NCI-H524 (cell line): ENCODE data around the gene ATP5PB.

Experiments
- DNase-seq, 2 experiments: peaks; one replicate each; lab custom pipeline; 2025; lab: John Stamatoyannopoulos, UW

ATP5PB gene

GRCh38 chr1:111446967-111447892 lies 2.0 kb upstream of the ATP5PB start:
- DNase-seq = no peak

- DNase-seq = peak in 1 of 2 experiments; percentile 26
Measured at GRCh38 chr1:111448482-111448917, 764 bp upstream of the ATP5PB start.

DNA sequence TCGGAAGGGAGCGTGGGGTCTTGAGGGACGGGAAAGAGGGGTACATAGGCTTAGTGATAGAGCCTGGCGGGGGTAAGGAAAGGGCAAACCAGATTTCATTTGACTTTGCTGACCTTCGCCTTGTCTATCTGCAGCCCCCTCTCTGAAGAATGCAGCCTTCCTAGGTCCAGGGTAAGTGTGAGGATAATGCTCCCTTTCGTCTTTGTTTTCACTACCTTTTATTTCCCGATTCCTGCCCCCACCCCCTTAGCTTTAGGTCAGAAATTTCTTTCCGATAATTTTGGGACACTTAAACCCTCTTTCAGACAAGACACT lies 396 bp downstream of the ATP5PB start:
- no peak for DNase-seq

GRCh38 chr1:111450185-111450584 lies 921 bp downstream of the ATP5PB start:
- DNase-seq = no peak

- DNase-seq = no peak
Measured at GRCh38 chr1:111452581-111452980, 3.3 kb downstream of the ATP5PB start.

- no peak for DNase-seq
Measured at GRCh38 chr1:111453706-111454105, 4.4 kb downstream of the ATP5PB start.

DNA sequence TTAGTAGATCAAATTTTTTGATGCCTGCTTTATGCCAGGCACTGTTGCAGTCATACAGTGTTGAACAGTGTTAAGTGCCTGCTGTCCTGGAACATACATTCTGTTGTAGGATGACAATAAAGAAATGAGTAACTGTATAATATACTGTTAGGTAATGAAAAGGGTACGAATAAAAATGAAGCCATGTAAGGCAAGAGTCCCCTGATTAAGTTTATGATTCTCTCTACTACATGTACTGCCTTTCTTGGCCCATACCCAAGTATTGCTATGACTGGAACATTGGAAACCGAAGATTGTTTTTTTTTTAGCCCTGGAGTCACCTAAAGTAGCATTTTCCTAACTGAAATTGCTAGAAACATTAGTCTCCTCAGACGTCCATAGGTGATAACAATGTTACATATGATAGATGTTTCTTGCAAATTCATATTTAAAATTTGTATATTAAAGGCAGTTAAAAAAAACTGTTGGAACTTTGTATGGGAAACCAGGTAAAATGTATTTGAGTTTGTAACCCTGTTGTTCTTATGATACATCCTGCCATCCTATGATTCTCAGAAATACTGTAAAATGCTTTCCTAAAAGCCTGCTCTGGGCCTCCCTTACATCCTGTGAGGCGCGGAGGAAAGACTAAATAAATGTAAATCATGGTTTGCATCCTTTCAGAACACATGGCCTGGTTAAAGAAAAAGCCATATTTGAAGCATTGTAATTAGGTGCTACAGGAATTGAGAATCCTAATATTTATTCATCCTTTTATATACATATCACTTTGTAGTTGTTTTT lies 5.8 kb downstream of the ATP5PB start:
- DNase-seq = no peak

DNA sequence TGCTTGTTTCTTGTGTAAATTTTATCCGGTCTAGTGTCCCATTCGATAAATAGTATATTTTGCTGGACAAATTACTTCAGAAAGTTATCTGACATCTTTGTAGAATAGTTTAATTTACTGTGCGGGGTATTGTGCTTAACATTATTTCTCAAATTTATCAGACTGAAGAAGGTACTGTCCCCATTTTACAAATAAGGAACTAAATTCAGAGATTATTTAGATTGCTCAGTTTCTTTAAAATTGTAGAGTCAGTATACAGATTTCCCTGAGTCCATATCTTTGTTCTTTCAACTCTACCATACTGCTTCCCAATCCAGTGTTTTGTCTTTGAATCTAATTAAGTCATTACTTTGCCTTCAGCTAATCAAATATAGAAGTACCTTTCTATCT lies 6.4 kb downstream of the ATP5PB start:
- DNase-seq = no peak

- DNase-seq = no peak
Measured at GRCh38 chr1:111461765-111462164, 12.5 kb downstream of the ATP5PB start.

DNA sequence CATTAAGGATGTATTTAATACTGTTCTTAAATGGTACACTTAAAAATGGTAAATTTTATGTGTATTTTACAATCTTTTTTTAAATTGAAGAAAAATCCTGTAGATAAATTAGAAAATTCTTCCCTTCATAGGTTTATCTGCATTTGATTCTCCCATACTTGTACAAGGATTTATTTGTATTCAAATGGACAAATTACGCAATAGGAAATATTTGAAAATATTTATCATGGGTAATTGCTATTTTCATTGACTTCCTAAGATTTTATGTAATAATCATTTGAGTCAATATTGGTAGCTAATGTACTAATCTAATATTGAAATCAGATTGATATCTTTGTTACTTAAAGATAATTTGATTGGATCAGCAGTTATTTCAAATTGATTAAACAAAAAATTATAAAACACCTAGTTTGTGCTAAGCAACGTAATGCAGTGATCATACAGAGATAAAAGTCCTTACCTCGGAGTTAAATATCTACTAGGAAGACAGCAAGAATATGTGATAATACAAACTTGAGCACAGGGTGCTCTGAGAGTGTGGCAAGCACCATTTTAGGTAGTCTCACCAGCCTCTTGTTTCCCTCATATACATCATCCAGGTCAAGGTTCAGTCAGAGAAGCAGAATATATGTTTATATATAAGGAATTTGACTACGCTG lies 13.2 kb downstream of the ATP5PB start:
- DNase-seq = no peak

DNA sequence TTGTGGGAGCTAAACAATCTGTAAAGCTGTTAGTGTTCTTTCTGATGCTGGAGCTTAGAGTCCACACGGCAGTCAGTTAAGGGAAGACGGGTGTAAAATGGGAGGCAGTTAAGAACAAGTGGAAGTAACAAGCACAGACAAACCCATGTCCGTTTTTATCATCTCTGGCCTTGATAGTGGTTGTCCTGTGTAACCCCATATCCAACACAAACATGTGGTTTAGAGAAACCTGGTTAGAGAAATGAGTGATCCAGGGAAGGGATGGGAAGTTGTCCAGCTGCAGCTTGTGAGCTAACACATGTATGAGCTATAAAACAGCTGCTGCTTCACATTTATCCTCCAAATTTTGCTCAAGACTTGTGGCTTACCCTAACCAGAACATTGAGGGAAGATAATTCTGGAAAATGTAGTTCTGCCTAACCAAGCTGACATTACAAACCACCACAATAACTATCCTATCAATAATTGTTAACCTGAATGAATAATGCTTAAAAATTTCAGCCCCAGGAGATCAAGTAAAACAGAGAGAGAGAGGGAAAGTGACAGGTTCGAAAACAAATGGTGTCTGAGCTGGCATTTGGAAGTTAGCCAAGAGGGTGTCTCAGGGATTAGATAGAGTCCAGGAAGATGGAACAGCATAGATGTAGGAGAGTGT lies 13.9 kb downstream of the ATP5PB start:
- DNase-seq = peak in 1 of 2 experiments; percentile 37

- DNase-seq = no peak
Measured at GRCh38 chr1:111465754-111466153, 16.5 kb downstream of the ATP5PB start.

- no peak for DNase-seq
Measured at GRCh38 chr1:111466480-111466879, 17.2 kb downstream of the ATP5PB start.

DNA sequence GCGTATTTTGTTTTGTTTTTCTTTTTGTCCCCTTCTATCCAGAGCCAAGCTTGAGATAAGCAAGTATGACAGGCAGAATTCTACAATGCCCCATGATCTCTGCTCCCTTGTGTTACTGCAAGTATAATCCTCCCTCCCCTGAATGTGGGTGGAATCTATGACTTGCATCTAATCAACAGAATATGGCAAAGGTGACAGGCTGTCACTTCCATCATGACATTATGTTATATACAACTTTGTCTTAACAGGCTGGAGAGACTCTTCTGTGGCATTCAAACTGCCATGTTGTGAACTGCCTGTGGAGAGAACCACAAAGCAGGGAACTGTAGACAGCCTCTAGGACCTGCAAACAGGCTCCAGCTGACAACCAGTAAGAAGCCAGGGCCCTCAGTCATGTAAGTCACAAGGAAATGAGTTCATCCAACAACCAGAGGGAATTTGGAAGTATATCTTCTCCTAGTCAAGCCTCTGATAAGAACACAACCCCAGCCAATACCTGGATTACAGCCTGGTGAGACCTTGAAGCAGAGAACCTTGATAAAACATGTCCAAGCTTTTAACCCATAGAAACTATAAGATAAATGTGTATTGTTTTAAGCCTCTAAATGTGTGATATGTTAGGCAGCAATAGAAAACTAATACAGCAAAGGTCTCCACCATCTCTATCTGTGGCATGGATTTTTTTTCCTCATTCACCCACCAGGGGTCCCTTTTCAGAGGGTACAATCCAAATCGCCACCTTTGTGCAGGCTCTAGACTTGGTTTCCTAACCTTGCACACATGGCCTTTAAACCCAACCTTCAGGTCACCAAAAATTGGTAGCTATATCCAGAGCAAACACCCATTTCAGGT lies 18.8 kb downstream of the ATP5PB start:
- DNase-seq = no peak

GRCh38 chr1:111468717-111469100 lies 19.4 kb downstream of the ATP5PB start:
- peak; percentile 27 to 63 for DNase-seq

DNA sequence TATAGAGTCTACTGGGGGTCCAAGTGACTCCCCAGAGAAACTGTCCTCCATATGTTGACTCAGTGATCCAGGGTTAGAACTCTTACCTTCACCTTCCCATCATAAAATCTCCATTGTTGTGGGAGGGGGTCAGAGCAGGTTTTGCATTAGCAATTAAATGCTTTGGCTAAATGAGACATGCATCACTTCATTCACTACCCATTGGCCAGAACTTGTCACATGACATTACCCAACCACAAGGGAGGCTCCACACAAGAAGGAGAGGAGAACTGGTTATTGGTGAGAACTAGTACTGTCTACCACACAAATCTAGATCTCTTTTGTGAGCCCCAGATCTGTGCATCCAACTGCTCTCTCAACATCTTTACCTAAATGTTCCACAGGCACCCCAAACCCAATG lies 20.3 kb downstream of the ATP5PB start:
- no peak for DNase-seq

GRCh38 chr1:111470596-111470995 lies 21.3 kb downstream of the ATP5PB start:
- DNase-seq = no peak

DNA sequence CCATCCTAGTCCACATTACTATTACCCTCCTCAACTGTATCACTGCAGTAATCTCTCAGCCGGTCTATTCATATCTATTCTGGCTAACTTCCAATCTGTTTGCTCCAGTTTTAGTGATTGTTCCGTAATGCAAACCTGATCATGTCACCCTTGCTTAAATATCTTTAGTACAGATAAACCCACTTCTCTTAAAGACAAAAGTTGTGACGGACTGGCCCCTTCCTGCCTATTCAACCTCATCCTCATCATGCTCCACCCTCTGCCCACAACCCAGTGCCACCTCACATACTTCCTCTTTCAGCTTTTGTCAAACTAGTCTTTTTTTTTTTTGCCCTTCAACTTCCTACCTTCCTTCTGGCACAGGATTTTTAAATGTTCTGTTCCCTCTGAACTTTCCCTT lies 21.7 kb downstream of the ATP5PB start:
- no peak for DNase-seq

- no peak for DNase-seq
Measured at GRCh38 chr1:111471538-111471937, 22.3 kb downstream of the ATP5PB start.

- no peak for DNase-seq
Measured at GRCh38 chr1:111474106-111474505, 24.8 kb downstream of the ATP5PB start.

DNA sequence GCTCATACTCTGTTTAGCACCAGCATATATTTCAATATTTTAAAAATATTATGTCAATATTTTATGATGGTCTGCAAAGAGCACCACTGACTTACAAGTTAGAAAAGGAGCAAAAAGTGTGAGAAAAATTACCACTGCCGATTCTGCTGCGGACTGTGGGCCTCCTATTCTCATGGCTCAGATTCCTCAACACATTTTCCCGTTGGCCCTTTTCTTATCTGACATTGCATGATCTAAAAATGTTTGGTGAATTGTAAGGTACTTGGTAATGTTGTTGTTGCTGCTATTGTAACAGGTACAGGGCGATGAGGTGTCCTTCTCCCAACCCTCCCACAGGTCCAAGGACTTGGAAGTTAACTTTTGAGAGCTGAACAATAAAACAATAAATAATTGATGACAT lies 25.3 kb downstream of the ATP5PB start:
- DNase-seq = no peak
